Osteoblast (primary cell): Measurements from ENCODE around the gene ANO3. TPM values are rescaled to one million over a fixed set of nuclear protein-coding genes. Genes with fewer than 3 reads are reported as not detected.

Source experiments
- DNase-seq: peaks from one replicate; pipeline ENCODE4 v3.0.0; 2011; ENCODE audit warnings: low spot score, mixed read lengths; ENCODE audit not compliant: insufficient read length; ENCODE audit errors: missing footprints
- H2AFZ ChIP-seq: 2 replicates; pipeline ENCODE4 v1.6.0; 2011; ENCODE audit warnings: mild to moderate bottlenecking, low read length
- H3K27ac ChIP-seq: 2 replicates; pipeline ENCODE4 v1.5.1; 2011; ENCODE audit warnings: mild to moderate bottlenecking, low read depth, low read length, moderate library complexity
- H3K27me3 ChIP-seq: 2 replicates; pipeline ENCODE4 v1.6.0; 2012; ENCODE audit warnings: mild to moderate bottlenecking, control low read depth, inconsistent platforms, low read length, moderate library complexity; ENCODE audit not compliant: insufficient read depth
- H3K36me3 ChIP-seq: 2 replicates; pipeline ENCODE4 v1.5.1; 2011; ENCODE audit warnings: mild to moderate bottlenecking, low read length, control low read depth, moderate library complexity; ENCODE audit not compliant: insufficient read depth
- H3K4me1 ChIP-seq: 2 replicates; pipeline ENCODE4 v1.5.1; 2011; ENCODE audit warnings: mild to moderate bottlenecking, low read length, control low read depth, moderate library complexity; ENCODE audit not compliant: insufficient read depth
- H3K4me2 ChIP-seq: 2 replicates; pipeline ENCODE4 v1.6.0; 2011; ENCODE audit warnings: mild to moderate bottlenecking, low read length; ENCODE audit not compliant: insufficient read depth
- H3K4me3 ChIP-seq: fragments of 200-600 bp; sonication (generic); 3 replicates; pipeline ENCODE4 v1.5.1; 2012; ENCODE audit warnings: mild to moderate bottlenecking, low read length, inconsistent platforms; ENCODE audit not compliant: insufficient read depth
- H3K79me2 ChIP-seq: 2 replicates; pipeline ENCODE4 v1.6.0; 2012; ENCODE audit warnings: mild to moderate bottlenecking, low read length, control low read depth, inconsistent platforms; ENCODE audit not compliant: insufficient read depth
- H3K9me3 ChIP-seq: 2 replicates; pipeline ENCODE4 v1.5.1; 2011; ENCODE audit warnings: low read depth, low read length, control low read depth
- H4K20me1 ChIP-seq: 2 replicates; pipeline ENCODE4 v1.6.0; 2012; ENCODE audit warnings: mild to moderate bottlenecking, low read length, control low read depth; ENCODE audit not compliant: insufficient read depth
- CTCF ChIP-seq: IDR thresholded peaks from 2 replicates; pipeline ENCODE4 v1.5.1; 2011; ENCODE audit warnings: mild to moderate bottlenecking, low read depth, low read length, moderate library complexity; ENCODE audit errors: extremely low read depth
- total RNA-seq: library from RNA; depleted of rRNA; stranded (reverse); fragments of >200 nt; gene quantifications from 2 replicates; pipeline ENCODE4 v1.2.3, GENCODE V29; 2012

ANO3 gene
- total RNA-seq, 1 donor, result under 0.01 TPM

- Histone ChIP-seq H3K4me2 (no peak overlapping the region), H3K4me1 (no peaks in the 10 kb centered on the region), H3K27ac (no peak overlapping the region), H3K27me3 (no peaks in the 10 kb centered on the region), H4K20me1 (no peaks in the 10 kb centered on the region), H3K9me3 (no peaks in the 10 kb centered on the region), H3K4me3 (no peak overlapping the region), H2AFZ (no peak overlapping the region), H3K36me3 (no peaks in the 10 kb centered on the region), H3K79me2 (no peaks in the 10 kb centered on the region)
- TF ChIP-seq CTCF, result no peak
- no peak for DNase-seq
Measured at GRCh38 chr11:26549176-26549575, 217.2 kb downstream of the ANO3 start.

GRCh38 chr11:26550022-26550421 lies 218.1 kb downstream of the ANO3 start:
- no peak overlapping the region for H2AFZ ChIP-seq
- no peaks in the 10 kb centered on the region for H3K4me1 ChIP-seq
- no peak overlapping the region for H3K4me3 ChIP-seq
- H3K27ac ChIP-seq, result no peak overlapping the region
- no peaks in the 10 kb centered on the region for H3K36me3 ChIP-seq
- no peak for DNase-seq
- H4K20me1 ChIP-seq, result no peaks in the 10 kb centered on the region
- H3K4me2 ChIP-seq, result no peak overlapping the region
- H3K9me3 ChIP-seq, result no peaks in the 10 kb centered on the region
- H3K79me2 ChIP-seq, result no peaks in the 10 kb centered on the region
- no peak for TF ChIP-seq CTCF
- H3K27me3 ChIP-seq, result no peaks in the 10 kb centered on the region

- Histone ChIP-seq H4K20me1 (no peaks in the 10 kb centered on the region), H3K4me3 (no peak overlapping the region), H3K36me3 (no peaks in the 10 kb centered on the region), H3K9me3 (no peaks in the 10 kb centered on the region), H3K4me2 (no peak overlapping the region), H3K27ac (no peak overlapping the region), H3K79me2 (no peaks in the 10 kb centered on the region), H3K27me3 (no peaks in the 10 kb centered on the region), H2AFZ (no peak overlapping the region), H3K4me1 (no peaks in the 10 kb centered on the region)
- DNase-seq, result no peak
- TF ChIP-seq CTCF, result peak; percentile 55
Measured at GRCh38 chr11:26551186-26551801, 219.4 kb downstream of the ANO3 start.

GRCh38 chr11:26553182-26553581 lies 221.3 kb downstream of the ANO3 start:
- Histone ChIP-seq H3K36me3 (no peaks in the 10 kb centered on the region), H3K9me3 (no peaks in the 10 kb centered on the region), H3K27me3 (no peaks in the 10 kb centered on the region), H2AFZ (no peak overlapping the region), H4K20me1 (no peaks in the 10 kb centered on the region), H3K79me2 (no peaks in the 10 kb centered on the region), H3K4me1 (no peaks in the 10 kb centered on the region), H3K4me3 (no peak overlapping the region), H3K4me2 (no peak overlapping the region), H3K27ac (no peak overlapping the region)
- no peak for TF ChIP-seq CTCF
- DNase-seq, result no peak
